GM12891 (cell line): Measurements from ENCODE around the gene ZNF527.
"Not testable (repeated sequence)": the region's sequence is repeated elsewhere in the genome, so short reads cannot be mapped to it uniquely, and the experiment has no call there.

ENCODE experiments used
- DNase-seq: peaks from one replicate; pipeline ENCODE4 v3.0.0; 2011; ENCODE audit warnings: low spot score; ENCODE audit not compliant: insufficient read length
- FAIRE-seq: peaks from 2 replicates; lab custom pipeline; 2011; peaks lifted over from hg19 to GRCh38; lab: Jason Lieb, UNC
- PAX5 ChIP-seq: IDR thresholded peaks from 2 replicates; pipeline ENCODE4 v1.6.1; 2011; ENCODE audit warnings: low read length, moderate library complexity, mild to moderate bottlenecking; ENCODE audit not compliant: insufficient read depth, severe bottlenecking
- POLR2A ChIP-seq: IDR thresholded peaks from 2 replicates; pipeline ENCODE4 v1.6.1; 2011; ENCODE audit warnings: low read depth, low read length, control low read depth
- POLR2AphosphoS5 ChIP-seq: IDR thresholded peaks from 2 replicates; pipeline ENCODE4 v1.6.1; 2011; ENCODE audit warnings: low read depth, low read length, control low read depth
- POU2F2 ChIP-seq: IDR thresholded peaks from 2 replicates; pipeline ENCODE4 v1.6.1; 2011; ENCODE audit warnings: low read depth, mild to moderate bottlenecking, control low read depth, low read length, moderate library complexity
- SPI1 ChIP-seq: IDR thresholded peaks from 2 replicates; pipeline ENCODE4 v1.6.1; 2011; ENCODE audit warnings: low read depth, low read length, control low read depth
- TAF1 ChIP-seq: IDR thresholded peaks from 2 replicates; pipeline ENCODE4 v1.6.1; 2011; ENCODE audit warnings: low read depth, low read length, control low read depth

ZNF527 gene

DNA sequence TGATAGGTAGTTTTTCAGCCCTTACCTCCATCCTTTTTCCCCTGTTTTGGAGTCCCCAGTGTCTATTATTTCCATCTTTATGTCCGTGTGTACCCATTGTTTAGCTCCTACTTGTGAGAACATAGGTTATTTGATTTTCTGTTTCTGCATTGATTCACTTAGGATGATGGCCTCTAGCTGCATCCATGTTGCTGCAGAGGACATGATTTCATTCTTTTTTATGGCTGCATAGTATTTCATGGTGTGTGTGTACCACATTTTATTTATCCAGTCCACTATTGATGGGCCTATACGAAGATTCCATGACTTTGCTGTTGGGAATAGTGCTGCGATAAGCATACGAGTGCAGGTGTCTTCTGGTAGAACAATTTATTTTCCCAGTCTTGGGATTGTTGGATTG, 15.0 kb upstream of the ZNF527 start:
- FAIRE-seq (no peak), DNase-seq (no peak)
- no peak for TF ChIP-seq POLR2A
- no peak for TF ChIP-seq PAX5
- no peak for TF ChIP-seq SPI1
- TF ChIP-seq POU2F2: no peak
- no peak for TF ChIP-seq TAF1
- TF ChIP-seq POLR2AphosphoS5: no peak

DNA sequence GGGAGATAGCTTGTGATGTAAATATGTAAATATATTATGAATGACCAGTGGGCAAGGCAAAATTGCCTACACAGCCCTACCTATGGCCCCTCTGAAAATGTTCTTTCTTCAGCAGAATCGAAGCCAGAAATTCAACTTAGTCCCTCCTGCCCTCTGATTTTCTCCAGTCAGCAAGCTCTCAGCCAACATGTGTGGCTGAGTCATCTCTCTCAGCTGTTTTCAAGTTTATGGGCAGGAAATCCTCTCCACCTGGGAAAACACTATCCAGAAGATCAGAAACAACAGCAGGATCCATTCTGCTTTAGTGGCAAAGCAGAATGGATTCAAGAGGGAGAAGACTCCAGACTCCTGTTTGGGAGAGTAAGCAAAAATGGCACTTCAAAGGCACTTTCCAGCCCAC, 8.9 kb upstream of the ZNF527 start:
- FAIRE-seq (no peak), DNase-seq (no peak)
- TF ChIP-seq POLR2AphosphoS5 (no peak), TAF1 (no peak), POLR2A (no peak), POU2F2 (no peak), PAX5 (no peak), SPI1 (no peak)

DNA sequence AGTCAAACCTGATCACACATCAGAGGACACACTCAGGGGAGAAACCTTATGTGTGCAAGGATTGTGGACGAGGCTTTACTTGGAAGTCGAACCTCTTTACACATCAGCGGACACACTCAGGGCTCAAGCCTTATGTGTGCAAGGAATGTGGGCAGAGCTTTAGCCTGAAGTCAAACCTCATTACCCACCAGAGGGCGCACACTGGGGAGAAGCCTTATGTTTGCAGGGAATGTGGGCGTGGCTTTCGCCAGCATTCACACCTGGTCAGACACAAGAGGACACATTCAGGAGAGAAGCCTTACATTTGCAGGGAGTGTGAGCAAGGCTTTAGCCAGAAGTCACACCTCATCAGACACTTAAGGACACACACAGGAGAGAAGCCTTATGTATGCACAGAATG, 8.2 kb upstream of the ZNF527 start:
- no peak for FAIRE-seq
- no peak for TF ChIP-seq TAF1
- TF ChIP-seq POU2F2: no peak
- TF ChIP-seq POLR2AphosphoS5: no peak
- no peak for TF ChIP-seq SPI1
- TF ChIP-seq POLR2A: no peak
- TF ChIP-seq PAX5: no peak
- DNase-seq: no peak

DNA sequence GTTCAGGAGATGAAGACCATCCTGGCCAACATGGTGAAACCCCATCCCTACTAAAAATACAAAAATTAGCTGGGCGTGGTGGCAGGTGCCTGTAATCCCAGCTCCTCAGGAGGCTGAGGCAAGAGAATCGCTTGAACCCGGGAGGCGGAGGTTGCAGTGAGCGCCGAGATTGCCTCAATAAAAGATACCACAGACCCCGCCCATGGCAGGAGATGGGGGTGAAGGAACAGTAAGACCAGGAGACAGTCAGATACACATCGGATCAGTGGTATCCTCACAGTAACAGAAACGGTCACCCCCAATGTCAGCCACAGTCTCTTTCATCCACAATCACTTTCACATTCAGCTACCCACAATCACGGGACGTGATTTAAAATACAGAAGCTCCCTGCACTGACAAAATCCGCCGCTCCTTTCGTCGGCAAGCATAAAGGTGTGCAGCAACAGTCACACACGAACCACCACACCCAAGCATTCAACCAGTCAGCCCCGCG, 466 bp upstream of the ZNF527 start:
- not testable (repeated sequence) for FAIRE-seq, DNase-seq

DNA sequence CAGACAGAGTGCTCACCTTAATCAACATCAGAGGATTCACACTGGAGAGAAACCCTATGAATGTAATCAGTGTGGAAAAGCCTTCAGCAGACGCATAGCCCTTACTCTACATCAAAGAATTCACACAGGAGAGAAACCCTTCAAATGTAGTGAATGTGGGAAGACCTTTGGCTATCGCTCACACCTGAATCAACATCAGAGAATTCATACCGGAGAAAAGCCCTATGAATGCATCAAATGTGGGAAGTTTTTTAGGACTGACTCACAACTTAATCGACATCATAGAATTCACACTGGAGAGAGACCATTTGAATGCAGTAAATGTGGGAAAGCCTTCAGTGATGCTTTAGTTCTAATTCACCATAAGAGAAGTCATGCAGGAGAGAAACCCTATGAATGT, 18.3 kb downstream of the ZNF527 start:
- no peak for TF ChIP-seq POLR2A
- no peak for TF ChIP-seq POU2F2
- no peak for TF ChIP-seq POLR2AphosphoS5
- FAIRE-seq: no peak

DNA sequence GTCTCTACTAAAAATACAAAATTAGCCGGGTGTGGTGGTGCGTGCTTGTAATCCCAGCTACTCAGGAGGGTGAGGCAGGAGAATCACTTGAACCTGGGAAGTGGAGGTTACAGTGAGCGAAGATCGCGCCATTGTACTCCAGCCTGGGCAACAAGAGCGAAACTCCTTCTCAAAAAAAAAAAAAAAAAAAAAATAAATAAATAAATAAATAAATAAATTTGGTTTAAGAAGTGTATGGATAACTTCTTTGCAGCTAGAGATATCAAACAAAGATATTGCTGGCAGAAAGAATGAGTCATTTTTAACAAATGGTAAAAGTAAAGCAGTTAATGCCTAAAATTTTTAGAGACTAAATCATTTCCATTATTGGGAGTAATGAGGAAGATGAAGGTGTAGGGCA, 20.5 kb downstream of the ZNF527 start:
- FAIRE-seq, DNase-seq: not testable (repeated sequence)

More for the DNA sequence above, 18.3 kb downstream of the ZNF527 start:
- DNase-seq: no peak

DNA sequence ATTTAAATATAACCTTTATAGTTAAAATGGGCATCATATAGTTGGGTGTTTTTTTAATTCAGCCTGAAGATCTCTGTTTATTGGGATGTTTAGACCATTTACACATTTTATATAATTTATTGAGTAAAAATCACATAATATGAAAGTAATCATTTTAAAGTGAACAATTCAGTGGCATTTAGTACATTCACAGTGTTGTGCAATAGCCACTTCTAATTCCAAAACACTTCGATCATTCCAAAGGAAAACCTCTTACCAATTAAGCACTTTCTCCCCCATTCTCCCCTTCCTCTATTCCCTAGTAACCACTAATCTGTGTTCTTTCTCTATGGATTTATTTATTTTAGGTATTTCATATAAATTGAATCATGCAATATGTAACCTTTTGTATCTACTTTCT, 30.2 kb downstream of the ZNF527 start:
- TF ChIP-seq PAX5 (no peak), SPI1 (no peak), TAF1 (no peak), POLR2AphosphoS5 (no peak), POLR2A (no peak), POU2F2 (no peak)
- FAIRE-seq (no peak), DNase-seq (no peak)

DNA sequence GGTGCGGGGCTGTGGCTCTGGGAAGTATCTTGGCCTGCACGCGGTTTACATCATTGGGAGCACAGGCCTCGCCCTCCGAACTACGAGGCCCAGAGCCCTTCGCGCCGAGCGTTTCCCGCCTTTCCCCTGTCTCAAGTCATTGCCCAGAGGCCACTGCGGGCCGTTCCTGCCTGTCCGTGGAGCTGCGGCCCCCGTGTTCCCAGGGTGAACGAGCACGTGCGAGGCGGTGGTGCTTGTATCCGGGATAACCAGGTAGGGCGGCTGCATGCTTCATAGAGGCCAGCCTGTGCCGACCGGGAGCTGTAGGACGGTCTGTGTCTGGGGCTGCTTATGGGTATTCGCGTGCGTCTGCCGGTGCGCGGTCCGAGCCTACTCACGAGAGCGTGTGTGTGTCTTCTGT, 32.5 kb downstream of the ZNF527 start:
- DNase-seq (no peak), FAIRE-seq (no peak)
- TF ChIP-seq SPI1 (no peak), PAX5 (no peak), POLR2A (no peak), TAF1 (no peak), POLR2AphosphoS5 (no peak), POU2F2 (no peak)

DNA sequence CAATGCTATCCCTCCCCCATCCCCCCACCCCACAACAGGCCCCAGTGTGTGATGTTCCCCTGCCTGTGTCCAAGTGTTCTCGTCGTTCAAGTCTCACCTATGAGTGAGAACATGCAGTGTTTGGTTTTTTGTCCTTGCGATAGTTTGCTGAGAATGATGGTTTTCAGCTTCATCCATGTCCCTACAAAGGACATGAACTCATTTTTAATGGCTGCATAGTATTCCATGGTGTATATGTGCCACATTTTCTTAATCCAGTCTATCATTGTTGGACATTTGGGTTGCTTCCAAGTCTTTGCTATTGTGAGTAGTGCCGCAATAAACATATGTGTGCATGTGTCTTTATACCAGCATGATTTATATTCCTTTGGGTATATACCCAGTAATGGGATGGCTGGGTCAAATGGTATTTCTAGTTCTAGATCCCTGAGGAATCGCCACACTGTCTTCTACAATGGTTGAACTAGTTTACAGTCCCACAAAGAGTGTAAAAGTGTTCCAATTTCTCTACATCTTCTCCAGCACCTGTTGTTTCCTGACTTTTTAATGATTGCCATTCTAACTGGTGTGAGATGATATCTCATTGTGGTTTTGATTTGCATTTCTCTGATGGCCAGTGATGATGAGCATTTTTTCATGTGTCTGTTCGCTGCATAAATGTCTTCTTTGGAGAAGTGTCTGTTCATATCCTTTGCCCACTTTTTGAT, 35.4 kb downstream of the ZNF527 start:
- FAIRE-seq, DNase-seq: not testable (repeated sequence)

DNA sequence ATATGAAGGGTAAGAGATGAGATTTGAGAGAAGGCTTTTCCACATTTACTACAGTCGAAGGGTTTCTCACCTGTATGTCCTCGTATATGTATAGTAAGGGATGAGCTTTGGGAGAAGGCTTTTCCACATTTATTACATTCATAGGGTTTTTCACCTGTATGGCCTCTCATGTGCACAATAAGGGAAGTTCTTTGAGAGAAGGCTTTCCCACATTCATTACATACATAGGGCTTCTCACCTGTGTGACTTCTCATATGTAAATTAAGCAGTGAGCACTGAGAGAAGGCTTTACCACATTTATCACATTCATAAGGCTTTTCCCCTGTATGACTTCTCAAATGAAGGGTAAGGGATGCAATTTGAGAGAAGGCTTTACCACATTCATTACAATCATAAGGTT, 41.8 kb downstream of the ZNF527 start:
- no peak for FAIRE-seq
- DNase-seq: no peak
- TF ChIP-seq POLR2A: no peak
- no peak for TF ChIP-seq POU2F2
- no peak for TF ChIP-seq SPI1
- no peak for TF ChIP-seq TAF1
- no peak for TF ChIP-seq POLR2AphosphoS5
- TF ChIP-seq PAX5: no peak
